ENCODE measurements around the gene CLDN5.
A peak's percentile ranks its signal among the peaks of the same experiment; 100 is the strongest.

Gene CLDN5

GRCh38 chr22:19523240-19524169 lies 705 bp downstream of the CLDN5 start:
- no peak for TF ChIP-seq CTCF (IDR thresholded peaks at IDR 0.05; ENCODE audit: low read depth, low read length)
- H3K27ac ChIP-seq: no peak overlapping the region
- H3K9me3 ChIP-seq (ENCODE audit: severe bottlenecking): no peaks in the 10 kb centered on the region
- no peak for DNase-seq
- peaks cover 39% of the 10 kb centered on the region for H3K36me3 ChIP-seq
- no peak overlapping the region for H3K4me3 ChIP-seq (ENCODE audit: low read depth, low read length)
- no peaks in the 10 kb centered on the region for H3K27me3 ChIP-seq (ENCODE audit: insufficient read depth, low read depth, severe bottlenecking)

- Histone ChIP-seq H3K4me3 (ENCODE audit: low read depth, low read length) (no peak overlapping the region), H3K27me3 (ENCODE audit: insufficient read depth, low read depth, severe bottlenecking) (no peaks in the 10 kb centered on the region), H3K27ac (no peak overlapping the region), H3K9me3 (ENCODE audit: severe bottlenecking) (no peaks in the 10 kb centered on the region), H3K36me3 (peaks cover 41% of the 10 kb centered on the region)
- TF ChIP-seq CTCF (IDR thresholded peaks at IDR 0.05; ENCODE audit: low read depth, low read length): no peak
- DNase-seq: no peak
Observed at GRCh38 chr22:19522881-19523239, 1.4 kb downstream of the CLDN5 start.

- peak; percentile 54 for DNase-seq
- Histone ChIP-seq H3K27me3 (ENCODE audit: insufficient read depth, low read depth, severe bottlenecking) (no peaks in the 10 kb centered on the region), H3K4me3 (ENCODE audit: low read depth, low read length) (no peak overlapping the region), H3K9me3 (ENCODE audit: severe bottlenecking) (no peaks in the 10 kb centered on the region), H3K36me3 (peaks cover 44% of the 10 kb centered on the region), H3K27ac (peak overlapping the region; percentile 36)
- TF ChIP-seq CTCF (IDR thresholded peaks at IDR 0.05; ENCODE audit: low read depth, low read length): no peak
Observed at GRCh38 chr22:19522190-19522880, 1.9 kb downstream of the CLDN5 start.

- no peaks in the 10 kb centered on the region for H3K9me3 ChIP-seq (ENCODE audit: severe bottlenecking)
- no peaks in the 10 kb centered on the region for H3K27me3 ChIP-seq (ENCODE audit: insufficient read depth, low read depth, severe bottlenecking)
- H3K36me3 ChIP-seq: peaks cover 59% of the 10 kb centered on the region
- H3K4me3 ChIP-seq (ENCODE audit: low read depth, low read length): no peak overlapping the region
- no peak for DNase-seq
- TF ChIP-seq CTCF (IDR thresholded peaks at IDR 0.05; ENCODE audit: low read depth, low read length): no peak
- H3K27ac ChIP-seq: no peak overlapping the region
Observed at GRCh38 chr22:19520566-19521305, 3.5 kb downstream of the CLDN5 start.

GRCh38 chr22:19520007-19520406 lies 4.2 kb downstream of the CLDN5 start:
- H3K27ac ChIP-seq: no peak overlapping the region
- H3K4me3 ChIP-seq (ENCODE audit: low read depth, low read length): no peak overlapping the region
- DNase-seq: no peak
- no peaks in the 10 kb centered on the region for H3K27me3 ChIP-seq (ENCODE audit: insufficient read depth, low read depth, severe bottlenecking)
- peaks cover 64% of the 10 kb centered on the region for H3K36me3 ChIP-seq
- TF ChIP-seq CTCF (IDR thresholded peaks at IDR 0.05; ENCODE audit: low read depth, low read length): no peak
- no peaks in the 10 kb centered on the region for H3K9me3 ChIP-seq (ENCODE audit: severe bottlenecking)
